NCI-H2081 (cell line): ENCODE data around the gene SMIM7.

ENCODE experiments used
- DNase-seq, 2 experiments: peaks; one replicate each; lab custom pipeline; 2025; lab: John Stamatoyannopoulos, UW

The SMIM7 gene

GRCh38 chr19:16621165-16621800, 38.7 kb downstream of the SMIM7 start:
- DNase-seq: no peak

DNA sequence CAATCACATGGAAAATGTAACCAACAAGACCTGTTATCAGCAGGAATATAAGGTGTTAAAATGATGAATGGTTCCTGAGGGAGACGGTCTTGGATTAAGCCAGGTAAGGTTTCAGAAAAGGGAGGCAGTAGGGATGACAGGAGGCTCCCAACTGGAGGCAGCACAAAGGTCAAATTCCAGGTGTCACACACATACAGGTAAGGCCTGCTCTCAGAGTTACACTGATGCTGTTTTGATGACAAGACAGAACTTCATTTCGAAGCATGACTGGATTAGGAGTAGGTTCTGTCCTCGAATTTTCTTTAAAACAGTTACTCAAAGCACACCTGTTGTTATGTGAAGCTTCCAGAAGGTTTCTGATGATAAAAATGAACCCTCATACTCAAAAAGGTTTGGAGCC, 39.4 kb downstream of the SMIM7 start:
- no peak for DNase-seq

GRCh38 chr19:16620018-16620417, 39.9 kb downstream of the SMIM7 start:
- no peak for DNase-seq

DNA sequence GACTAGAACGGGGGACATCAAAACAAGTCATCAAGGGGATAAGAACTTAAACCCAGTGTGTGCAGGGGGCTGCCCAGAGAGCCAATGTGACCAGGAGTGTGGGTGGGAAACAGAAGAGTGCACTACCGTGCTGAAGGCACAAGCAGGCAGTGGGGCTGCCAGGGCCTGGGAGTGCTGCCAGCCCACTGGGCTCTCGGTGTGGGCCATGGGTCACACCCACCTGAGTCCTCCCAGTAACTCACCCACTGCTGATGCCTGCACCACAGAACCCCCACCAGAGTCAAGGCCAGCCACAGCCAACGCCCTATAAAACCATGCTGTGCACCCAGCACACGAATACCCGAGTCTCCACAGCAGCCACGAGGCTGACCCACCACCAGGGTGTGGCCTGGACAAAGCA, 40.5 kb downstream of the SMIM7 start:
- no peak for DNase-seq

DNA sequence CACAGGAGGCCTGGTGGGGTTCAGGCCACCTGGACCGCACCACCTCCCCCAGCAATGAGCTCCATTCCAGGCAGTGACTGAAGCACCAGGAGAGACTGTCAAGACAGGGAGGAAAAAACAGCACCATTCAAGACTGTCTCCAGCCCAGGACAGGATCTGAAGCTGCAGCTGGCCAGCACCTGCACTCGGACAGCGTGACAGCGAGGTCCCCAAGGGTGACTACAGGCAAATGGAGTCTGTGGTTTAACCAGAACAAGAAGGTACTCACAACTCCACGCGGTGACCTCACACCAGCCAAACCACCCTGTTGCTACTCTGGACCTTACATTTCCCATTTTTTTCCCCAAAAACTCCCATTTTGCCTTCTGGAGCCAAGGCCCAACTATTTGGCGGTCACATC, 41.7 kb downstream of the SMIM7 start:
- DNase-seq: no peak

DNA sequence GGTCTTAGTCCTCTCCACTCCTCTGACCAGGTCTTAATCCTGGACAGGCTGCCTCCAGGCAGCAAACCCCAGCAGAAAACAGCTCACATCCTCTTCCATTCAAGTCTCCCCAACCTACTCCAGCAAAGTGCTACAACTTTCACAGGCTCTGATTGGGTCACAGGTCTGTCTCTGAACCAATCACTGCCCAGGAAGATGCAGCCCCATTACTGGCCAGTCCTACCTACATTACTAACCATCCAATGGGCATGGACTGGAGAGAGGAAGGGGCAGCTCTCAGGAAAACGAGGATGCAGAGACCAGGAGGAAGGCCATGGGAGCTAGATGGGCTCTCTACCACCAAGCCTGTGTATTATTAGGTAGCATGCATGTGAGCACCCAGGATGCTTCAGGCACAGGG, 44.1 kb downstream of the SMIM7 start:
- DNase-seq: no peak

DNA sequence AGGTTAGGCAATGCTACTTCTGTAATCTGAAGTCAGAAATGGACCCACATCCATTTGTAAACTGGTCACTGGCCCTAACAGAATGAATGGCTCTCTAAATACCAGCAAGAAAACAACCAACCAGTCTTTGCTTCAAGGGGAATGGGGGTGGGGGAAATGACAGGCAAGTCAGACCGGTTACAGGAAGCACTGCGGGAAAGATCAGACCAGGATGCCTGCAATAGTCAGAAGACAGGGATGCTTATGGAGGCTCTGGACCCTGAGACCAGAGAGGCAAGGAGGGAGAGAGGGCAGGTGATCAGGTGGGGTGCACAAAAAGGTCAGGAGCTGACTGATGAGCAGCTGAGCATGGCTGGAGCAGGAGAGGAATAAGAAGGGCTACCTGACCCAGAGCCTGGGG, 45.0 kb downstream of the SMIM7 start:
- DNase-seq: no peak

DNA sequence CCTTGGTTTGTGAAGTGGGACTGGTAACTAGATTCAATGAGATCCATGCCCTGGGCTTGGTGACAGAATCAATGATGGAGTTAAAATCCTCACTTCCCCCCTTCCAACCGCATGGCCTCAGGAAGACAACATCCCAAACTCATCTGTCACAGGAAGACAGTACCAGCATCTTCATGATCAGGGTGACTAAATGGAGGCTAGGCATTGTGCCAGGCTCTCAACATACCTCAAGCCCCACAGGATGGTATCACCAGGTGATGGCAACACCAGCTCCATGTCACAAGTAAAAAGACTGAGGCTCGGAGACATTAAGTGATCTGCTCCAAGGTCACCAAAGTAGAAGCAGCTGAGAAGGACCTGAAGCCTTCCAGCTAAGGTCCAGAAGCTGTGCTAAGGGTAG, 46.1 kb downstream of the SMIM7 start:
- no peak for DNase-seq

- DNase-seq: no peak
Observed at GRCh38 chr19:16612636-16613035, 47.3 kb downstream of the SMIM7 start.

- no peak for DNase-seq
Observed at GRCh38 chr19:16611121-16611520, 48.8 kb downstream of the SMIM7 start.

GRCh38 chr19:16609511-16610200, 50.3 kb downstream of the SMIM7 start:
- no peak for DNase-seq

GRCh38 chr19:16608290-16608739, 51.6 kb downstream of the SMIM7 start:
- no peak for DNase-seq

- DNase-seq: no peak
Observed at GRCh38 chr19:16607819-16608218, 52.1 kb downstream of the SMIM7 start.

DNA sequence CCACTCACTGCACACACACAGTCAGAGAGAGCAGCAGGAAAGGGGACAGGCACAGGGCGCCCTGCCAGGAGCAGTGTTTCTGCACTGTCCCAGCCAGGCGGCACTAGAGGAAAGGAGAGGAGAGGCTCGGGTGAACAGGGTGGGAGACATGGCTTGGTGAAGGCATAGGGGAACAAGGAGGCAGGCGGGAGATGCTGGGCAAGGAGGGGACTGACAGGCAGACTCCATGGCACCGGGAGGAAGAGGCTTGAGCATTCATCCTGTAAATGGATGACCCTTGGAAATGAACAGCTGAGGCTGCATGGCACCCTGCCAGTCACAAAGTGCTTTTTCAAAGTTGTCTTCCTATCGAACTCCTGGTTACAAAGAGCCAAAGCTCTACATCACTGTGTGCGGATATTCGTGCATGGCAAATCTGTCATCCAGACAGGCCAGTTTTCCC, 54.4 kb downstream of the SMIM7 start:
- no peak for DNase-seq

- no peak for DNase-seq
Observed at GRCh38 chr19:16605115-16605514, 54.8 kb downstream of the SMIM7 start.

DNA sequence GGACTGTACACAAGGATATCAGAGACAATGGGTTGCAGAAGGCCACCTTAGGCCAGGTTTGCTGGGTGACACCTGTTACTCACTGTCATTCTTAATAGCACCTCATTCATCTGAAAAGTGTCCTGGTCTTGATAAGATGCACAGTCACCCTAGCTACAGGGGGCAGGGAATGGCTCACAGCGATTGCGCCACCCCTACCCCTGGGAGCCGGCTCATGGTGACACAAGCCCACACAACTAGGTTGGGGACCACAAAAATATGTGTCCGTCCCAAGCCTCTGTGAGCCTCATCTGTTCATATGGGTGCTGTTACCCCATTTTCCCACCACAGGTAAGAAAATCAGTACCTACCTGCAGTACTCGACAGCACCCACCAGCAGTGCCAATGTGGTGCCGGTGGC, 55.3 kb downstream of the SMIM7 start:
- DNase-seq: no peak

DNA sequence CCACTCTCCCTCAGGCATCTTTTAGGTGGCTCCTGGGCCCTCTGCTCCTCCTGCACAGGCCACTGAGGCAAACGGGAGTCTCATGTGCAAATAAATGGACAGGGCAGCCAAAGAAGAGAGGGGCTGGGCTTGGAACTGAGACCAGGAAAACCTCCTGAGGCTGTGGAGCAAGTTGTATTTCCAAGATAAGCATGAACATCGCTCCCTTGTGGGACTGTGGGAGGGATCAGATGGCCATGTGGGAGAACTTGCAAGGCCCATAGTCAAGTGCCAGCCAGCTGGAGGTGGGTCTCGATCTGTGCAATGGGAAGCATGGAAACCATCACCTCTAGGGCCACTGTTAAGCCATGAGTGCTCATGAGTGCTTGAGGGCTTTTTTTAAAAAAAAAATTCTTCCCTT, 56.9 kb downstream of the SMIM7 start:
- no peak for DNase-seq

- DNase-seq: no peak
Observed at GRCh38 chr19:16601378-16602052, 58.4 kb downstream of the SMIM7 start.

DNA sequence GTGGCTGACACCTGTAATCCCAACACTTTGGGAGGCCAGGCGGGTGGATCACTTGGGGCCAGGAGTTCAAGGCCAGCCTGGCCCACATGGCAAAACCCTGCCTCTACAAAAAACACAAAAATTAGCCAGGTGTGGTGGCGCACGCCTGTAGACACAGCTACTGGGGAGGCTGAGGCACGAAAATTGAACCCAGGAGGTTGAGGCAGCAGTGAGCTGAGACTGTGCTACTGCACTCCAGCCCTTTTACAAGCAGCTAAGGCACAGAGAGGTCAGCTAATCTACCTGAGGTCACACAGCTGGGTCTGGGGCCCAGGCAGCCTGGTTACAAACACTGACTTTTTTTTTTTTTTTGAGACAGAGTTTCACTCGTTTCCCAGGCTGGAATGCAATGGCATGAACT, 59.1 kb downstream of the SMIM7 start:
- DNase-seq: no peak

DNA sequence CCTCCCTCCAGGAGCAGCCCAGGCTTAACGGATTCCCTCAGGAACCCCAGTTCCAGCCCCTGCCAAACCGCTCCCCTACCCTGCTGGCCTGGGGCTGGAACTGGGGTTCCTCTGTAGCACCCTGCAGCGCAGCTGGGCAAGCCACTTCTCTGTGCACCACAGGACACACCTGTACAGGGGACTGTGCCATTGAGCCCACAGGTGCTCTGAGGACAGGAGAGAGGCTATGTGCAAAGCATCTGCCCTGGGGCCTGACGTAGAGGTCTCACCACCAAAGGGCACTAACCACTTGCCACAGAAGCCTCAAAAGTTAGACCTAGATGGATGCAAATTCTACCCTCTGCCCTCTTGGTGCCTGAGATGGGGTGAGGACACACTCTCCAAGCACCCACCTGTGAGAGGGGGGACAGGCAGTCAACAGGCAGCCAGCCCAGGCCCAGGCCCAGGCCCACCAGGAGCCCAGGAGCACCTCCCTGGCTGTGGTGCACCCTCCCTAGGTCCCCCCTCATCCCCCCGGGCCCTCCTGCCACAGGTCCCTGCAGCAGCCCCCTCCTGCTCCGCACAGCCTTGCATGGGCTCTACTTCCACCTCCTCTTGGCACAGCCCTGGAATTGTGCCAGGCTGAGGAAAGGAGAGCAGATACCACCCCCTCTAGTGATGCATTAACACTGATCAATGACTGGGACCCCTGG, 60.1 kb downstream of the SMIM7 start:
- DNase-seq: no peak

GRCh38 chr19:16598848-16599247, 61.1 kb downstream of the SMIM7 start:
- no peak for DNase-seq

DNA sequence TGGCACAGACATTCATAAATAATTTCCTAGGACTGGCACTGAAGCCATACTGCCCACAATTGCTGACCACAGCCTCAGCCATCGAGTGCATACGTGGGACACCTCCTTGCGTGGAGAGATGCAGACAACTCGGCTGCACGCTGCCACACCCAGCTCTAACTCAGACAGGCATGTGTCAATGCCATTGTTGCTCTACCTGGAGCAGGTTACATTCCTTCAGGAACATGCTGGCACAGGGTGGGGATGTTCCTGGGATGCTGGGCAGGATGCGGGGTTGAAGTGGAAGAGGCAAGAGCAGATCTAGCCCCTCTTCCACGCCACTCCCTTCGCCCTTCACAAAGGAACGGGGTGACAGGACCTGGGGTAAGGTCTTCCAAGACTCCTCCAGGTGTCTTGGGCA, 63.5 kb downstream of the SMIM7 start:
- no peak for DNase-seq
